Fibroblast of skin of scalp (primary cell): ENCODE measurements around the gene RNASEL.

Experiments
- DNase-seq: peaks from one replicate; pipeline ENCODE4 v3.0.0-alpha.2; 2013

The RNASEL gene

GRCh38 chr1:182620924-182621585 is 32.0 kb upstream of the RNASEL start:
- DNase-seq: no peak

GRCh38 chr1:182617734-182618351 is 28.8 kb upstream of the RNASEL start:
- DNase-seq: peak; percentile 69

GRCh38 chr1:182617014-182617429 is 28.0 kb upstream of the RNASEL start:
- no peak for DNase-seq

- DNase-seq: peak; percentile 95
Measured at GRCh38 chr1:182616130-182617013, 27.3 kb upstream of the RNASEL start.

GRCh38 chr1:182615468-182616129 is 26.5 kb upstream of the RNASEL start:
- peak; percentile 60 for DNase-seq

GRCh38 chr1:182614796-182615454 is 25.9 kb upstream of the RNASEL start:
- DNase-seq: peak; percentile 93

- DNase-seq: no peak
Measured at GRCh38 chr1:182611787-182612186, 22.7 kb upstream of the RNASEL start.

- no peak for DNase-seq
Measured at GRCh38 chr1:182611326-182611725, 22.3 kb upstream of the RNASEL start.

- peak; percentile 84 for DNase-seq
Measured at GRCh38 chr1:182610606-182611194, 21.6 kb upstream of the RNASEL start.

GRCh38 chr1:182608845-182609610 is 20.0 kb upstream of the RNASEL start:
- peak; percentile 75 for DNase-seq

- no peak for DNase-seq
Measured at GRCh38 chr1:182608236-182608635, 19.2 kb upstream of the RNASEL start.

GRCh38 chr1:182607566-182607965 is 18.5 kb upstream of the RNASEL start:
- DNase-seq: no peak

GRCh38 chr1:182604175-182605164 is 15.4 kb upstream of the RNASEL start, which contains the start of gene RGS16:
Gene RGS16 (minus strand): TSS chr1:182604389. CDS start chr1:182604259, 130 bp downstream.
- DNase-seq: peak; percentile 81

- DNase-seq: no peak
Measured at GRCh38 chr1:182603646-182604174, 14.7 kb upstream of the RNASEL start.

GRCh38 chr1:182602935-182603645 is 14.0 kb upstream of the RNASEL start:
- DNase-seq: no peak

- DNase-seq: no peak
Measured at GRCh38 chr1:182601913-182602312, 12.9 kb upstream of the RNASEL start.

GRCh38 chr1:182601416-182601786 is 12.3 kb upstream of the RNASEL start:
- peak; percentile 72 for DNase-seq

- no peak for DNase-seq
Measured at GRCh38 chr1:182600745-182601415, 11.8 kb upstream of the RNASEL start.
